GM08714 (cell line): Measurements from ENCODE around the gene PARN.

Experiments used
- H3K4me3 ChIP-seq: fragments of 200-500 bp; sonication (Bioruptor generic); 2 replicates; pipeline ENCODE4 v1.5.1; 2014; ENCODE audit warnings: mild to moderate bottlenecking, low read length, inconsistent platforms
- ZNF274 ChIP-seq: IDR thresholded peaks from 2 replicates; pipeline ENCODE4 v1.6.1; 2012; ENCODE audit warnings: mild to moderate bottlenecking, low read depth, low read length

The PARN gene

DNA sequence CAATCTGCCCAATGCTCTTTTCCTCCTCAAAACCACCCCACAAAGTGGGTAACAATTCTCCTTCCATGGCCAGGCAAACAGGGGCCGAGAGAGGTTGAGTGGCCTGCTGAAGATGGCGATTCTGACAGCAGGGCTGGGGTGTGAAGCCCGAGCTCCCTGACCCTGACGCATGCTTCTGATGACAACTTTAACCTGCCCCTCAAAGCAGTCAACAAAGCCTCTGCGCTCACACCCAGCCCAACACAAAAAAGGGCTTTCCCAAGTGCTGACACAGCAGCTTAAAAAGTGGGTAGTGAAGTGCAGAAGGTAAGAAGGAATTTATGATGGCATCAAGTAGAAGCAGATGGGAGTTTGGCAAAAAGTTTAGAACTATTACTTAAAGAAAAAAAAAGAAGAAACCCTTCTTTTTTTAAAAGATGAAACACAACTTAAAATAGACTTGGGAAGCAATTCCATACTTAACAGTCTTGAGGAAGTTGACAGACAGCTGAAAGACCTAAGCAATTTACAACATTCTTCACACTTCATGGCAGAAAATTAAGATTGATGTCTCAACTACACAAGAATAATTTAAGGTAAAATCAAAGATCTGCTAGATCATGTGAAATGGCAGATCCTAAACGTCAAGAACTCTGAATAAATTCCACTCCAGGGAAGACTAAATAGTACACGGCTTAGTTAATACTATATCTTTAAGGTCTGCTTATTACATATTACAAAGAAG is 133.9 kb downstream of the PARN start:
- TF ChIP-seq ZNF274, result no peak
- no peak overlapping the region for H3K4me3 ChIP-seq

DNA sequence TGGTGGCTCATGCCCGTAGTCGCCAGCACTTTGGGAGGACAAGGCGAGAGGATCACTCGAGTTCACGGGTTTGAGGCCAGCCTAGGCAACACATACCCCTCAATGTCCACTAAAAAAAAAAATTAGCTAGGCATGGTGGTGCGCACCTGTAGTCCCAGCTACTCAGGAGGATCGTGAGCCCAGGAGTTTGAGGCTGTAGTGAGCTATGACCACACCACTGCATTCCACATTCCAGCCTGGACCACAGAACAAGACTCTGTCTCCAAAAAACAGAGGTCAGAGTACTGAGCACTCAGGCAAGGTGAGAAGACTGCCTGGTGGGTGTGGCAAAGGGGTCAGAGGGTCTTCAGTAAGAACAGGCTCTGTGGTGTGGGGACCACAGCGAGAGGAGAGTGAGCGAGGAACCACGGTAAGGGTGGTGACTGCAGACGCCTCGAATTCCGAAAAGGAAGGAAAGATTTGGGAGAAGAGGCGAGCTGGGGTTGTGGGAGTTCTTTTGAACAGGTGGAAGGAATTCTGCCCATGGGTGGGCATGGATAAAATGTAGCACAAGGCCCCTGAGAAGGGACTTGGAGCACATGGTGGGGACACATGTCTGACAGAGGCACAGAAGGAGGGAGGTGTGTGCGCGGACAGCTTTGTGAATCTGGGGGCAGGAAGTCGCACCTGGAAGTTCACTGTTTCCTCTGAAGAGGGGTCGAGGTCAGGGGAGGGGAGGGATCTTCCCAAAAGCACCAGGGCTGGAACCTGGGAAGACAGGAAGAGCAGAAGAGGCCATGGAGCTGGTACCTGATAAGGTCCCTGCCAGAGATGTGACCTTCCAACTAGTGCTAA is 134.6 kb downstream of the PARN start:
- no peak overlapping the region for H3K4me3 ChIP-seq
- TF ChIP-seq ZNF274, result no peak

DNA sequence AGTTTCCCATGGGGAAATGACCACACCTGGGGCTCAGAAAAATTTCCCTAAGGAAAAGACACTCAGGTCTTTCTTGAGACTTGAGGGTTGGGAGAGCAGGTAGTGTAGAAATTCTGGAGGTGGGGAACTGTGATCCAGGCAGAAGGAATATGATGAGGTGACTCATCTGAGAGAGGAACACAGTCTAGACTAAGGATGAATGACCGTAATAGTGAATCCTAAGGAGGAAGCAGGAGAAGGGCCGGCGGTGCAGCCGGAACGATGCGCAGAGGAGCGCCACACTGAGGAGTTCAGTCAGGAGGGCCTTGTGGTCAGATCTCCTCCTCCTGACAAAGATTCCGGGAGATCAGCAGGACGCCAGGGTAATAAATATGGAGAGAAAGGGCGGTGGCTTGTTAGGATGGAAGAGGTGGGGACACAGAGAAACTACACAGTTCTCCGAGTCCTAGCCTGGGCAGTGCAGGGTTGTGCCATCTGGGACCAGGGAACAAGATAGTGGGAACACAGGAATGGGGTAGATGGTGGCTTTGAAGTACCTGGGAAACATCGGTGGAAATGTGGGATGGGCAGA is 135.6 kb downstream of the PARN start:
- TF ChIP-seq ZNF274, result no peak
- no peak overlapping the region for H3K4me3 ChIP-seq

DNA sequence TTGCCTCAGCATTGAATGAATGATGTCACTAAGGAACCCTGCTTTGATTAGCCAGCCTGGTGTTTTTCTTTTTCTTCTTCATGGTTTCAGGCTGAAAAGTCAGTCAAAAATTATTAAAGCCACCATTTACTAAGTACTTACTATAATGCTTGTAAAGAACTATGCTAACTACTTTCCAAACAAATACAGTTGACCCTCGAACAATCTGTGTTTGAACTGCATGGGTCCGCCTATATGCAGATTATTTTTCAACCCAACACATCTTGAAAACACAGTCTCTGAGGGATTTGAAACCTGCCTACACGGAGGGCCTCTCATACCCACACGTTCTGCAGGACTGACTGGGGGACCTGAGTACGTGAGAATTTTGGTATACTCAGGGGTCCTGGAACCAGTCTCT is 136.3 kb downstream of the PARN start:
- no peak for TF ChIP-seq ZNF274
- no peak overlapping the region for H3K4me3 ChIP-seq

DNA sequence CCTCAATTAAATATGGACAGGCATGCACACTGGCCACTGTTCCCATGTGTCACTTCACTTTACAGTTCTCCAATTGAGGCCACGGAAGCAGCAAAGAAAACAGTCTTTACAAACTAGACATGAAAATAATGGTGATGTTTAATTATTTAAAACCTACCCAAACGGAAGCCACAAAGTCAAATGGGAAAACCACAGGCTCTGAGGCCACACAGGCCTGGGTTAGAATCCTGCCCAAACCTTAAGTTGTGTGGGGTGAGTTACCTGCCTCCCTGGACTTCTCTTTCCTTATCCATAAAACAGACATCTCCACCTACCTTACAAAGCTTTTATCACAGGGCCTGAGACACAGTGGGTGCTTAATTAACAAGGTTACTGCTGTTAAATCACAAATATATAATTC is 137.4 kb downstream of the PARN start:
- no peak overlapping the region for H3K4me3 ChIP-seq
- no peak for TF ChIP-seq ZNF274

DNA sequence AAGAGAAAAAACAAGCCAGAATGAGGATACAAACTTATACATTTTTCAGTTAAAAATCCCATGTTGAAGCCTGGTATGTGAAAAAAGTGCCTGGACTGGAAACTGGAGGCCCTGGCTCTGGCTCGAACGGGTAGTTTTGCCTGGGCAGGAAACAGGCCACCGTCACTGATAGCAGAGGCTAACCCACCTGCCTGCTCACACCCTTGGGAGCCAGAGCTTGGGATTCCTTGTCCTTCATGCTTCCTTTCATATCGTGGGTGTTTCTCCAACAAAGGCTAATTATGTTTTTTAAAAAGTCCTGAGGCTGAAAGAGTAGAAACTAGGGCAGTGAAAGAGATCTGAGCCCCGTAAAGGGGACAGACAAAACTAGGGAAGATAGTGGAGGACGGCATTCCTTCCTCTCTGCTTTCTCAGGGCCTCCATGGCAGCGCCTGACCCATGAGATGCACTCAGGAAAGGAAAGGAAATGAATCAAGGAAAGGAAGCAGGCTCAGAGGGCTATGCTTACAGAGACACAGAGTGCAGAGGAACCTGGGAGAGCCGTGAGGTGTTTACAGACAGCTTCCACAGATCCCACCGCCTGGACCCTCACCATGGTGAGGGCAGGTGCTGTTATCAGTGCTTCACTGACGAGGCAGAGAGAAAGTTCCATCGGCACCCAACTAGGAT is 138.1 kb downstream of the PARN start:
- H3K4me3 ChIP-seq, result no peak overlapping the region

DNA sequence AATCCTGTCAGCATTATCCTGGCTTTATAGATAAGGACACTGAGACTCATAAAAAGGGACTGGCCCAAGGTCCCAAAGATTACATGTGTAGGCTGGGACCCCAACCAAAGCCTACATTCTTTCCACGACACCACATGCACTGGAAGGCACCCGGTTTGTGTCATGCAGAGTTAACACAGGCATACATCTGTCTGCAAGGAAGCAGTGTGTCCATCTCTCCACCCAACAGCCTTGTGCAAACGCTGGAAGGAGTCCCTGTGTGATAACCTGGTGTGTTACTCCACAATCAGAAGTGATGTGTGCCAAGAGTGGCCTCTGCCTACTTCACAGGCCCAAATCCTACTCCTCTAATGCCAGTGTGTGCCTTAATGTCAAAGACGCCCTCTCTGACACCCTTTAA is 139.8 kb downstream of the PARN start:
- H3K4me3 ChIP-seq, result no peak overlapping the region
- no peak for TF ChIP-seq ZNF274

More for the DNA sequence above, 138.1 kb downstream of the PARN start:
- TF ChIP-seq ZNF274, result no peak

DNA sequence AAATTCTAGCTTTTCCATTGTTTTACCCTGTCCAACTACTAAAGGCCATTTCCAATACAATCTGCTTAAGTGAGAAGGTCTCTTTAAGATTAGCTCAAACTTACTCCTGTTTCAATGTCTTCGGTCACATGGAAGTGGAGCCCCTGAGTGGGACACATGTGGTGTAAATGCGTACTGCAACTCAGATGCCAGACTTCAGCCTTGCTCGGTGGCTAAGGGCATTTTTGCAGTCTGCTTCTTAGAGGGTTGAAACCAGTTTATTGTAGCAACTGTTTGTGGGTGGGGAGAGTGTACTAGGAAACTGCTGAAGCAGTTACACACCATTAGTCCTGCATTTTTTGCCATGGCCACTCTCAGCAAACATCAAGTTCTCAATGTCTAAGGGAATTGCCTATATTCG is 140.6 kb downstream of the PARN start:
- no peak overlapping the region for H3K4me3 ChIP-seq
- TF ChIP-seq ZNF274, result no peak

DNA sequence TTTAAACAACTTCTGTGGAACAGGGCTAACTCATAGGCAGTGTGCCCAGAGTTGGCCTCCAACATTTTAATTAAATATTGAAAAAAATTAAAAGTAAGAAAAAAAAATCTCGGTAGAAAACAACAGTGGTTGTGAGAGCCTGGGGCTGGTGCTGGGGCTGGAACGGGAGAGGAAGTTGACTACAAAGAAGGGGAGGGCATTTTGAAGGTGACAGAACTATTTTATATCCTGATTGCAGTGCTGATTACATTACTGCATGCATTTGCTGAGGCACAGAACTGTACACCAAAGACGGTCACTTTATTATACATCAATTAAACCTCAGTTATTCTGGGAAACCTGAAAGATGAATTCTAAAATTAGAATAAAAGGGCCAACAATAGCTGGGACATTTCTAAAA is 142.5 kb downstream of the PARN start:
- H3K4me3 ChIP-seq, result no peak overlapping the region
- TF ChIP-seq ZNF274, result no peak

DNA sequence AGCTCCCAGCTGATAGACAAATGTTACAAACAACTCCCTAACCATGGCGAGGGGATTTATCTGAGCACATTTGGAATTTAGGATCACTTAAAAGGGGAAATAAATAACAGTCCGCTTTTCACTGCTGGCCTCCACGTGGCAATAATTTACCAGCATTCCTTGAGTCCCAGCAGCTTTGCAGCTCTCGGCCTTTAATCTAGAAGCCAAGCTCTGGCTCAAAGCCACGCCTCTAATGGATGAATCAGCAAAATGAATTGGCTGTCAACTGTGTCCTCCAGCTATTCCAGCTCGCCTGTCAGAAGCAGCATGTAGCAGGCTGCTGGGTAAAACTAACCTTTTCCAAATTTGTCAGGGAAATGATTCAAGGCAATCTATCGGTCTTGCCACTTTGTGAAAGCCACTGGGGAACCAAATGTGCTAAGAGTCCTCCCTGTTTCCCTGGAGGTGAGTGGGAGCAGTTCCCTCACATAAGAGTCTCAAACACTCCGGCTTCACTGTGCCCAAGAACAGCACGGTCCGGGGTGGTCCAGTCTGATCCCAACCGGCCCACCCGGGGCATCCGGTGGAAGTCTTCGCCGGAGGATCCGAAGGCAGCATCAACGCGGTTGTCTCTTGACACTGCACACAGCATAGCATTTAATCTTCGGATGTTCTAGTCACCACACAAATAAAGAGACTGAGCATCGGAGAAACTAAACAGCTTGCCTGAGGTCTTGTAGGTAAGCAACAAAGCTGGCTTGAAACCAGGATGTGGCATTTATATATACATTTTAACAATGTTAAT is 143.3 kb downstream of the PARN start:
- H3K4me3 ChIP-seq, result no peak overlapping the region
- TF ChIP-seq ZNF274, result no peak

DNA sequence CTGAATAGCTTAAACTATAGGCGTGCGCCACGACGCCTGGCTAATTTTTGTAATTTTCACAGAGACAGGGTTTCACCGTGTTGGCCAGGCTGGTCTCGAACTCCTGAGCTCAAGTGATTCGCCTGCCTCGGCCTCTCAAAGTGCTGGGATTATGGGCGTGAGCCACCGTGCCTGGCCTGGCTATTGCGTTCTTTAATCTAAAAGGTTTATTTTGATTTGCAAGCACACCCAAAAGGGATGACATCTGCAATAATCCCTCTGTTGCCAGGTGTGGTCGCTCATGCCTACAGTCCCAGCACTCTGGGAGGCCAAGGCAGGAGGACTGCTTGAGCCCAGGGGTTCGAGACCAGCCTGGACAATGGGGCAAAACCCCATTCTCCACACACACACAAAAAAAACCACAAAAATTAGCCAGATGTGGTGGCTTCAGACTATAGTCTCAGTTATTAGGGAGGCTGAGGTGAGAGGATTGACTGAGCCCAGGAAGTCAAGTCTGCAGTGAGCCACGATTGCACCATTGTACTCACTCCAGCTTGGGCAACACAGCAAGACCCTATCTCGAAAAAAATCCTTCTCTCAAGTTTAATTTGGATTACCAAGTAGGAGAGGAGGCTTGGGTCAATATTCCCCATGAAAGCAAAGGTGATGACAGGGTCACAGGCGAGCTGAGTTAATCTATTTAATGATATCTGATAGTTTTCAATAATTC is 144.1 kb downstream of the PARN start:
- no peak for TF ChIP-seq ZNF274
- H3K4me3 ChIP-seq, result no peak overlapping the region

DNA sequence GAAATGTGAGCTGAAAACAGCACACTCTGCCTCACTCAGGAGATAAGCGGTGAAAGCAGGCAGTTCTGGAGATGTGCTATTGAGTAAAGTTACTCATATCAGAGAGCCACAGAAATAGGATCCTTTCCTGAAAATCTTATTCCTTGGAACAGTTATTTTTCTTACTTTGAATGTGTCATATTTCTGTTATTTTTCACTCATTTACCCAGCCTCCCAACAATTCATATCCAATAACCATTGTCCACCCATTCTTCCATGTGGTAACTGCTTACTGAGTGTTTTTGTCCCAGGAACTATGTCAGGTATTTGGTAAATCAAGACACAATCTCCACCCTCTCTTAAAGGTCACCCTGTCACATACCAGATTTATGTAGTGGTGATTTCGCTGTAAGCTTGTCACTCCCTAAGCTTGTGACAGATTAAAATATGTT is 144.9 kb downstream of the PARN start:
- H3K4me3 ChIP-seq, result no peak overlapping the region
- no peak for TF ChIP-seq ZNF274

DNA sequence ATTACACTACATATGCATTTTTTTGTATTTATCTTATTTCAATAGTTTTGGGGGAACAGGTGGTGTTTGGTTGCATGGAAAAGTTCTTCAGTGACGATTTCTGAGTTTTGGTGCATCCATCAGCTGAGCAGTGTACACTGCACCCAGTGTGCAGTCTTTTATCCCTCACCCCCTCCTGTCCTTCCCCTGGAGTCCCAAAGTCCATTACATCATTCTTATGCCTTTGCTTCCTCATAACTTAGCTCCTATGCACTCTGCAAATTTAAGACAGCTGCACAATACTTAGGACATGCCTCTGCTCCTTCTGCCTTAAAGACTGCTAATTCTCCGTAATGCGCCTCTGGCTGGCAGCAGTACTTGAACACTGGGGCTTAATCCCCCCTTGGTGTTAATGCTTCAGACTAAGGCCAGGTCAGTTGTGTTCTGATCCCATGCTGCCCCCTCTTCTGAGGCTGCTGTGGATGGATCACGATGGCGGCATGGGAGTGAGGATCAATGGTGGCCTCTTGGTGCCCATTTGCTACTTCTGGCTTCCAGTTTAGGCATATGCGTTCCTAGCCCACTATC is 146.2 kb downstream of the PARN start:
- no peak overlapping the region for H3K4me3 ChIP-seq
- no peak for TF ChIP-seq ZNF274

DNA sequence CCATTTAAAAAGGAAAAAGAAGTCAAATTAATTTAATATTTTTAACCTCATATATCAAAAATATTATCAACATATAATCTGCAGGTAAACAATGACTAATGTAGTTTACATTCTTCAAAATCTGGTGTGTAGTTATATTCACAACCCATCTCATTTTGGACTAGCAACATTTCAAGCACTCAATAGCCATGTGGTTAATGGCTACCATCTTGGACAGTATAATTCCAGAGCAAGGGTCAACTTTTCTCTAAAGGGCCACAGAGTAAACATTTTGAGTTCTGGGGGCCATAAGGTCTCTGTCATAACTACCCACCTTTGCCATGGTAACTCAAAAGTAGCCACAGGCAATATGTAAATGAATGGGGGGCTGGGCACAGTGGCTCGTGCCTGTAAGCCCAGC is 153.9 kb downstream of the PARN start:
- no peak overlapping the region for H3K4me3 ChIP-seq

More for the DNA sequence above, 153.9 kb downstream of the PARN start:
- TF ChIP-seq ZNF274, result no peak
